ENCODE data around the gene WFDC12. TPM values are rescaled to one million over a fixed set of nuclear protein-coding genes. Genes with fewer than 3 reads are reported as not detected.

WFDC12 gene
- polyA plus RNA-seq, 1 experiment = not detected

- ChIA-PET POLR2A (interaction anchor here (0.6 kb wide), 1 partner anchor 50 kb away, joined by 5 read pairs; no protein-coding TSS in a partner anchor), CTCF (interaction anchor here (0.6 to 6.1 kb wide), 27 partner anchors 9 to 659 kb away, joined by 3 to 62 read pairs (median 5); partner anchors contain the start of gene KCNS1)
- Histone ChIP-seq H3K27me3 (ENCODE audit: control insufficient read depth, insufficient read depth, low read length) (peaks cover 8% of the 10 kb centered on the region), H3K4me3 (ENCODE audit: low read depth, low read length) (no peak overlapping the region), H3K9me3 (ENCODE audit: control insufficient read depth, insufficient read depth, low read length) (no peaks in the 10 kb centered on the region), H3K27ac (ENCODE audit: low read depth, low read length) (no peak overlapping the region)
- peak; percentile 51; the same call in 1 of the 2 replicates for TF ChIP-seq CTCF (IDR thresholded peaks at IDR 0.05; ENCODE audit: low read depth, low read length)
- DNase-seq (ENCODE audit: low read depth, low spot score) = no peak
Observed at GRCh38 chr20:45111799-45112471, 12.3 kb downstream of the WFDC12 start.

GRCh38 chr20:45111285-45111684 is 13.0 kb downstream of the WFDC12 start:
- H3K9me3 ChIP-seq (ENCODE audit: control insufficient read depth, insufficient read depth, low read length) = no peaks in the 10 kb centered on the region
- ChIA-PET POLR2A (no interaction called here), CTCF (interaction anchor here (0.6 to 6.1 kb wide), 21 partner anchors 9 to 660 kb away, joined by 3 to 62 read pairs (median 7); partner anchors contain the start of gene KCNS1)
- DNase-seq (ENCODE audit: low read depth, low spot score) = no peak
- no peak overlapping the region for H3K4me3 ChIP-seq (ENCODE audit: low read depth, low read length)
- H3K27me3 ChIP-seq (ENCODE audit: control insufficient read depth, insufficient read depth, low read length) = peaks cover 8% of the 10 kb centered on the region
- TF ChIP-seq CTCF (IDR thresholded peaks at IDR 0.05; ENCODE audit: low read depth, low read length) = no peak
- H3K27ac ChIP-seq (ENCODE audit: low read depth, low read length) = no peak overlapping the region

- H3K27me3 ChIP-seq (ENCODE audit: control insufficient read depth, insufficient read depth, low read length) = peaks cover 11% of the 10 kb centered on the region
- no peak overlapping the region for H3K4me3 ChIP-seq (ENCODE audit: low read depth, low read length)
- no peak for TF ChIP-seq CTCF (IDR thresholded peaks at IDR 0.05; ENCODE audit: low read depth, low read length)
- ChIA-PET CTCF (interaction anchor here (1.1 to 6.1 kb wide), 8 partner anchors 11 to 99 kb away, joined by 3 to 62 read pairs (median 7); no protein-coding TSS in a partner anchor), POLR2A (no interaction called here)
- no peak overlapping the region for H3K27ac ChIP-seq (ENCODE audit: low read depth, low read length)
- H3K9me3 ChIP-seq (ENCODE audit: control insufficient read depth, insufficient read depth, low read length) = no peaks in the 10 kb centered on the region
- DNase-seq (ENCODE audit: low read depth, low spot score) = no peak
Observed at GRCh38 chr20:45110301-45110700, 14.0 kb downstream of the WFDC12 start.

GRCh38 chr20:45109634-45110033 is 14.6 kb downstream of the WFDC12 start:
- no peak for DNase-seq (ENCODE audit: low read depth, low spot score)
- Histone ChIP-seq H3K27ac (ENCODE audit: low read depth, low read length) (no peak overlapping the region), H3K9me3 (ENCODE audit: control insufficient read depth, insufficient read depth, low read length) (no peaks in the 10 kb centered on the region), H3K27me3 (ENCODE audit: control insufficient read depth, insufficient read depth, low read length) (peaks cover 8% of the 10 kb centered on the region), H3K4me3 (ENCODE audit: low read depth, low read length) (no peak overlapping the region)
- ChIA-PET POLR2A (no interaction called here), CTCF (interaction anchor here (1.1 to 6.1 kb wide), 4 partner anchors 16 to 98 kb away, joined by 3 to 62 read pairs (median 14); no protein-coding TSS in a partner anchor)
- TF ChIP-seq CTCF (IDR thresholded peaks at IDR 0.05; ENCODE audit: low read depth, low read length) = no peak

- H3K9me3 ChIP-seq (ENCODE audit: control insufficient read depth, insufficient read depth, low read length) = no peaks in the 10 kb centered on the region; the same call in 1 of the 2 replicates
- TF ChIP-seq CTCF (IDR thresholded peaks at IDR 0.05; ENCODE audit: low read depth, low read length) = no peak
- CTCF ChIA-PET = interaction anchor here (1.1 to 3.9 kb wide), 4 partner anchors 10 to 666 kb away, joined by 3 to 22 read pairs (median 4); no protein-coding TSS in a partner anchor
- no peak overlapping the region for H3K27ac ChIP-seq (ENCODE audit: low read depth, low read length)
- no peak overlapping the region for H3K4me3 ChIP-seq (ENCODE audit: low read depth, low read length)
- peaks cover 19% of the 10 kb centered on the region for H3K27me3 ChIP-seq (ENCODE audit: control insufficient read depth, insufficient read depth, low read length)
- no peak for DNase-seq (ENCODE audit: low read depth, low spot score)
- POLR2A ChIA-PET = no interaction called here
Observed at GRCh38 chr20:45105317-45105716, 18.9 kb downstream of the WFDC12 start.

Data from AG04450 (cell line).